HEK293 (cell line): ENCODE measurements around the gene LMAN1L.
A peak's percentile ranks its signal among the peaks of the same experiment; 100 is the strongest.

Experiments
- CTCF ChIA-PET: fragments of 350-600 bp; formaldehyde crosslinking; extraction: SDS; loops from one replicate; lab custom pipeline; 2021; ENCODE audit warnings: antibody characterized with exemption; lab: Yijun Ruan, JAX
- POLR2A ChIA-PET: fragments of 300-600 bp; formaldehyde crosslinking; extraction: SDS; loops from one replicate; lab custom pipeline; 2020; ENCODE audit warnings: antibody characterized with exemption, inconsistent platforms; lab: Yijun Ruan, JAX
- H3K27ac ChIP-seq: fragments of 200-500 bp; sonication (Bioruptor generic); 2 replicates; pipeline ENCODE4 v1.5.1; 2014; ENCODE audit warnings: low read depth, low read length, control low read depth, inconsistent platforms; ENCODE audit errors: extremely low read depth
- H3K36me3 ChIP-seq, 2 experiments: fragments of 200-500 bp in 1 of 2; sonication (Bioruptor generic) in 1 of 2; 1 replicate in 1 of 2; 2 replicates in 1 of 2; pipeline ENCODE4 v1.5.1; 2014 to 2017; ENCODE audit warnings: inconsistent platforms in 2 of 2, low read length in 2 of 2; ENCODE audit not compliant: control insufficient read depth in 2 of 2, insufficient read depth in 1 of 2
- H3K4me1 ChIP-seq: fragments of 200-500 bp; sonication (Bioruptor generic); 2 replicates; pipeline ENCODE4 v1.5.1; 2014; ENCODE audit warnings: mild to moderate bottlenecking, low read length, inconsistent platforms; ENCODE audit not compliant: control insufficient read depth, insufficient read depth
- H3K4me3 ChIP-seq: 2 replicates; pipeline ENCODE4 v1.5.1; 2011; ENCODE audit warnings: low read depth, mild to moderate bottlenecking, control low read depth, low read length, moderate library complexity
- H3K9me3 ChIP-seq: fragments of 200-500 bp; sonication (Bioruptor generic); 2 replicates; pipeline ENCODE4 v1.5.1; 2014; ENCODE audit warnings: low read depth, low read length, inconsistent platforms; ENCODE audit not compliant: control insufficient read depth, insufficient read depth
- AEBP2 ChIP-seq: fragments of 450-650 bp; formaldehyde crosslinking; IDR thresholded peaks from 2 replicates; pipeline ENCODE4 v1.5.1; 2016; ENCODE audit warnings: missing biosample characterization, missing genetic modification characterization, borderline replicate concordance
- GFI1B ChIP-seq: fragments of 450-650 bp; formaldehyde crosslinking; IDR thresholded peaks from 2 replicates; pipeline ENCODE4 v1.5.1; 2016; ENCODE audit warnings: missing biosample characterization, missing genetic modification characterization
- OSR2 ChIP-seq: fragments of 450-650 bp; formaldehyde crosslinking; IDR thresholded peaks from 2 replicates; pipeline ENCODE4 v1.5.1; 2016; ENCODE audit warnings: missing biosample characterization, missing genetic modification characterization
- SCRT1 ChIP-seq: fragments of 450-650 bp; formaldehyde crosslinking; IDR thresholded peaks from 2 replicates; pipeline ENCODE4 v1.5.1; 2016; ENCODE audit warnings: missing biosample characterization, missing genetic modification characterization, borderline replicate concordance
- SCRT2 ChIP-seq: fragments of 450-650 bp; formaldehyde crosslinking; IDR thresholded peaks from 2 replicates; pipeline ENCODE4 v1.5.1; 2016; ENCODE audit warnings: missing biosample characterization, missing genetic modification characterization
- WT1 ChIP-seq: fragments of 450-650 bp; formaldehyde crosslinking; IDR thresholded peaks from 2 replicates; pipeline ENCODE4 v1.5.1; 2016; ENCODE audit warnings: missing biosample characterization, missing genetic modification characterization
- YY2 ChIP-seq: fragments of 450-650 bp; formaldehyde crosslinking; IDR thresholded peaks from 2 replicates; pipeline ENCODE4 v1.5.1; 2016; ENCODE audit warnings: missing biosample characterization, missing genetic modification characterization
- ZBTB20 ChIP-seq: fragments of 450-650 bp; formaldehyde crosslinking; IDR thresholded peaks from 2 replicates; pipeline ENCODE4 v1.5.1; 2016; ENCODE audit warnings: missing biosample characterization, missing genetic modification characterization
- ZEB2 ChIP-seq: fragments of 450-650 bp; formaldehyde crosslinking; IDR thresholded peaks from 2 replicates; pipeline ENCODE4 v1.5.1; 2016; ENCODE audit warnings: missing biosample characterization, missing genetic modification characterization
- ZIC2 ChIP-seq: fragments of 450-650 bp; formaldehyde crosslinking; IDR thresholded peaks from 2 replicates; pipeline ENCODE4 v1.5.1; 2016; ENCODE audit warnings: missing biosample characterization, missing genetic modification characterization
- ZNF140 ChIP-seq: fragments of 450-650 bp; formaldehyde crosslinking; IDR thresholded peaks from 2 replicates; pipeline ENCODE4 v1.5.1; 2016; ENCODE audit warnings: missing biosample characterization, missing genetic modification characterization
- ZNF146 ChIP-seq: fragments of 450-650 bp; formaldehyde crosslinking; IDR thresholded peaks from 2 replicates; pipeline ENCODE4 v1.5.1; 2016; ENCODE audit warnings: missing biosample characterization, missing genetic modification characterization
- ZNF155 ChIP-seq: fragments of 450-650 bp; formaldehyde crosslinking; IDR thresholded peaks from 2 replicates; pipeline ENCODE4 v1.5.1; 2016; ENCODE audit warnings: missing biosample characterization, missing genetic modification characterization
- ZNF18 ChIP-seq: fragments of 450-650 bp; formaldehyde crosslinking; IDR thresholded peaks from 2 replicates; pipeline ENCODE4 v1.5.1; 2016; ENCODE audit warnings: missing biosample characterization, missing genetic modification characterization
- ZNF266 ChIP-seq: fragments of 450-650 bp; formaldehyde crosslinking; IDR thresholded peaks from 2 replicates; pipeline ENCODE4 v1.5.1; 2016; ENCODE audit warnings: missing biosample characterization, missing genetic modification characterization, low read depth
- ZNF311 ChIP-seq: fragments of 450-650 bp; formaldehyde crosslinking; IDR thresholded peaks from 2 replicates; pipeline ENCODE4 v1.5.1; 2017; ENCODE audit warnings: missing biosample characterization, missing genetic modification characterization, borderline replicate concordance
- ZNF335 ChIP-seq: fragments of 450-650 bp; formaldehyde crosslinking; conservative IDR thresholded peaks from 2 replicates; pipeline ENCODE4 v1.5.1; 2016; ENCODE audit warnings: missing biosample characterization, missing genetic modification characterization
- ZNF394 ChIP-seq: fragments of 450-650 bp; formaldehyde crosslinking; IDR thresholded peaks from 2 replicates; pipeline ENCODE4 v1.5.1; 2016; ENCODE audit warnings: missing biosample characterization, missing genetic modification characterization, mild to moderate bottlenecking, moderate library complexity, borderline replicate concordance
- ZNF600 ChIP-seq: fragments of 450-650 bp; formaldehyde crosslinking; IDR thresholded peaks from 2 replicates; pipeline ENCODE4 v1.5.1; 2016; ENCODE audit warnings: missing biosample characterization, missing genetic modification characterization
- ZNF623 ChIP-seq: fragments of 450-650 bp; formaldehyde crosslinking; IDR thresholded peaks from 2 replicates; pipeline ENCODE4 v1.5.1; 2016; ENCODE audit warnings: missing biosample characterization, missing genetic modification characterization
- ZNF692 ChIP-seq: fragments of 450-650 bp; formaldehyde crosslinking; IDR thresholded peaks from 2 replicates; pipeline ENCODE4 v1.5.1; 2016; ENCODE audit warnings: missing biosample characterization, missing genetic modification characterization
- ZNF830 ChIP-seq: fragments of 450-650 bp; IDR thresholded peaks from 2 replicates; pipeline ENCODE4 v1.5.0; 2018; ENCODE audit warnings: missing biosample characterization, missing genetic modification characterization, low read depth, mild to moderate bottlenecking, moderate library complexity

Gene LMAN1L

GRCh38 chr15:74804935-74805334 lies 7.7 kb upstream of the LMAN1L start:
- H3K27ac ChIP-seq: no peak overlapping the region
- no peak for TF ChIP-seq ZNF692 (tag by site-specific recombination)
- no peak for TF ChIP-seq ZNF623
- TF ChIP-seq ZNF600 (tag by site-specific recombination): peak; percentile 96
- TF ChIP-seq, all 188 proteins: peak for 1
- H3K36me3 ChIP-seq: peaks cover 12 to 43% of the 10 kb centered on the region in 2 experiments; a peak in 2 of 3 replicates
- no peak overlapping the region for H3K4me3 ChIP-seq
- POLR2A ChIA-PET: interaction anchor here (0.5 to 1.4 kb wide), 4 partner anchors 11 to 17 kb away, joined by 3 to 4 read pairs (median 4); no protein-coding TSS in a partner anchor
- no peaks in the 10 kb centered on the region for H3K4me1 ChIP-seq
- CTCF ChIA-PET: interaction anchor here (0.7 to 3.4 kb wide), 10 partner anchors 17 to 173 kb away, joined by 3 to 18 read pairs (median 6); partner anchors contain the start of gene CSK
- no peaks in the 10 kb centered on the region for H3K9me3 ChIP-seq

GRCh38 chr15:74807282-74807681 lies 5.4 kb upstream of the LMAN1L start:
- ChIA-PET POLR2A (no interaction called here), CTCF (interaction anchor here (0.6 to 7.1 kb wide), 8 partner anchors 10 to 441 kb away, joined by 3 to 65 read pairs (median 4); no protein-coding TSS in a partner anchor)
- no peak overlapping the region for H3K27ac ChIP-seq

GRCh38 chr15:74808078-74808839 lies 4.4 kb upstream of the LMAN1L start:
- H3K36me3 ChIP-seq: peaks cover 0 to 12% of the 10 kb centered on the region in 2 experiments; a peak in 2 of 3 replicates
- H3K4me1 ChIP-seq: no peaks in the 10 kb centered on the region
- H3K27ac ChIP-seq: no peak overlapping the region
- TF ChIP-seq ZNF830 (tag by site-specific recombination): no peak
- TF ChIP-seq ZNF155: no peak
- no peak for TF ChIP-seq ZNF335 (tag by site-specific recombination)
- TF ChIP-seq OSR2 (tag by site-specific recombination): no peak
- no peak for TF ChIP-seq SCRT1 (tag by site-specific recombination)
- TF ChIP-seq ZNF140: no peak
- TF ChIP-seq ZBTB20 (tag by site-specific recombination): 0 out of 2 replicates have a peak, but pooled peaks have one; percentile 24
- TF ChIP-seq AEBP2 (tag by site-specific recombination): no peak
- TF ChIP-seq, all 188 proteins: peak for 1
- ChIA-PET CTCF (interaction anchor here (0.6 to 7.1 kb wide), 13 partner anchors 9 to 442 kb away, joined by 3 to 65 read pairs (median 4); no protein-coding TSS in a partner anchor), POLR2A (interaction anchor here (0.9 to 1.2 kb wide), 2 partner anchors 18 to 37 kb away, joined by 3 read pairs; no protein-coding TSS in a partner anchor)
- no peak overlapping the region for H3K4me3 ChIP-seq
- no peaks in the 10 kb centered on the region for H3K9me3 ChIP-seq

More at GRCh38 chr15:74807282-74807681, 5.4 kb upstream of the LMAN1L start:
- H3K36me3 ChIP-seq: peaks cover 0 to 21% of the 10 kb centered on the region in 2 experiments; a peak in 2 of 3 replicates
- H3K4me1 ChIP-seq: no peaks in the 10 kb centered on the region
- no peak for TF ChIP-seq ZNF266 (tag by site-specific recombination)
- peak; percentile 69 for TF ChIP-seq ZIC2 (tag by site-specific recombination)
- H3K9me3 ChIP-seq: no peaks in the 10 kb centered on the region
- no peak overlapping the region for H3K4me3 ChIP-seq

GRCh38 chr15:74808840-74809229 lies 3.8 kb upstream of the LMAN1L start:
- Histone ChIP-seq H3K4me1 (no peaks in the 10 kb centered on the region), H3K4me3 (no peak overlapping the region), H3K27ac (no peak overlapping the region), H3K36me3 (peaks cover 0 to 6% of the 10 kb centered on the region in 2 experiments; a peak in 2 of 3 replicates), H3K9me3 (no peaks in the 10 kb centered on the region)
- ChIA-PET POLR2A (interaction anchor here (0.9 to 1.2 kb wide), 2 partner anchors 19 to 38 kb away, joined by 3 read pairs; no protein-coding TSS in a partner anchor), CTCF (interaction anchor here (0.6 to 7.1 kb wide), 9 partner anchors 9 to 177 kb away, joined by 3 to 65 read pairs (median 5); no protein-coding TSS in a partner anchor)
- TF ChIP-seq ZNF394 (tag by site-specific recombination): no peak
- TF ChIP-seq SCRT2 (tag by site-specific recombination): no peak
- TF ChIP-seq GFI1B (tag by site-specific recombination): no peak
- TF ChIP-seq ZNF146 (tag by site-specific recombination): no peak
- TF ChIP-seq WT1: no peak
- TF ChIP-seq YY2 (tag by site-specific recombination): no peak
- TF ChIP-seq ZNF18 (tag by site-specific recombination): no peak
- TF ChIP-seq ZEB2 (tag by site-specific recombination): no peak
- no peak for TF ChIP-seq ZNF311 (tag by site-specific recombination)
